SK-N-SH (cell line): Measurements from ENCODE around the gene PIBF1.

Experiments
- CHD2 ChIP-seq: fragments of 150-350 bp; IDR thresholded peaks from 2 replicates; pipeline ENCODE4 v1.6.1; 2018; ENCODE audit warnings: low read length; ENCODE audit not compliant: partially characterized antibody
- GABPA ChIP-seq: IDR thresholded peaks from 2 replicates; pipeline ENCODE4 v1.4.0; 2012; ENCODE audit warnings: low read depth, mild to moderate bottlenecking
- POLR2AphosphoS5 ChIP-seq: IDR thresholded peaks from 2 replicates; pipeline ENCODE4 v1.6.1; 2012; ENCODE audit warnings: low read depth, low read length
- RXRA ChIP-seq: IDR thresholded peaks from 2 replicates; pipeline ENCODE4 v1.4.0; 2012; ENCODE audit warnings: low read depth, mild to moderate bottlenecking, borderline replicate concordance
- SIN3A ChIP-seq: IDR thresholded peaks from 2 replicates; pipeline ENCODE4 v1.6.1; 2012; ENCODE audit warnings: low read depth, mild to moderate bottlenecking, low read length, moderate library complexity, borderline replicate concordance
- SMC3 ChIP-seq: IDR thresholded peaks from 2 replicates; pipeline ENCODE4 v1.6.1; 2012; ENCODE audit warnings: low read depth, low read length, improper control_type of control experiment
- TF ChIP-seq, protein P1 (sequence below): fragments of 200-600 bp; sonication (generic); IDR thresholded peaks from 2 replicates; pipeline ENCODE4 v1.6.1; 2017; ENCODE audit warnings: antibody characterized with exemption, mild to moderate bottlenecking, moderate library complexity

DNA sequence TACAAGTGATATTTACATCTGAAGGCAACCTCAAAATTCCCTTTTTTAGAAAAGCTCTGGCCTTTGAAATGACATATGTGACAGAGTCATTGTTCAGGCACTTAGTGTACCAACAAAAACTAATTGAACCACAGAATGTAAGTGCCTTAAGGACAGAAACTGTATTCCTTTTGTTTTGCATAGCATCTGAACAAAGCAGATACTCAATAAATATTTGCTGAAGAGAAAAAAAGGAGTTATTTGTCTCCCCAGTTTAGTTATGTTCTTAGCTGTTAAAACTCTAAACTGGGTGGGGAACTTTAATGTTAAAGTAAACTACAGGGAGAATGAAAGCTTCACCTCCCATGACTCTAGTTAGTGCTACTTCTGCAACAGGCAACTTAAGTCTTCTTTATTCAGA, 220.0 kb downstream of the PIBF1 start:
- TF ChIP-seq, protein P1, sequence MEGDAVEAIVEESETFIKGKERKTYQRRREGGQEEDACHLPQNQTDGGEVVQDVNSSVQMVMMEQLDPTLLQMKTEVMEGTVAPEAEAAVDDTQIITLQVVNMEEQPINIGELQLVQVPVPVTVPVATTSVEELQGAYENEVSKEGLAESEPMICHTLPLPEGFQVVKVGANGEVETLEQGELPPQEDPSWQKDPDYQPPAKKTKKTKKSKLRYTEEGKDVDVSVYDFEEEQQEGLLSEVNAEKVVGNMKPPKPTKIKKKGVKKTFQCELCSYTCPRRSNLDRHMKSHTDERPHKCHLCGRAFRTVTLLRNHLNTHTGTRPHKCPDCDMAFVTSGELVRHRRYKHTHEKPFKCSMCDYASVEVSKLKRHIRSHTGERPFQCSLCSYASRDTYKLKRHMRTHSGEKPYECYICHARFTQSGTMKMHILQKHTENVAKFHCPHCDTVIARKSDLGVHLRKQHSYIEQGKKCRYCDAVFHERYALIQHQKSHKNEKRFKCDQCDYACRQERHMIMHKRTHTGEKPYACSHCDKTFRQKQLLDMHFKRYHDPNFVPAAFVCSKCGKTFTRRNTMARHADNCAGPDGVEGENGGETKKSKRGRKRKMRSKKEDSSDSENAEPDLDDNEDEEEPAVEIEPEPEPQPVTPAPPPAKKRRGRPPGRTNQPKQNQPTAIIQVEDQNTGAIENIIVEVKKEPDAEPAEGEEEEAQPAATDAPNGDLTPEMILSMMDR = no peak
- TF ChIP-seq SIN3A (no peak), RXRA (no peak), CHD2 (no peak), POLR2AphosphoS5 (no peak), GABPA (no peak), SMC3 (no peak)
